HG02610 (cell line): ENCODE data around the gene RAB37.

Source experiments
- ATAC-seq: cut with Tn5 transposase; IDR thresholded peaks from one replicate; pipeline ENCODE4 v1.9.1; 2021; ENCODE audit warnings: mild to moderate bottlenecking, moderate library complexity; ENCODE audit not compliant: unreplicated experiment

RAB37 gene

DNA sequence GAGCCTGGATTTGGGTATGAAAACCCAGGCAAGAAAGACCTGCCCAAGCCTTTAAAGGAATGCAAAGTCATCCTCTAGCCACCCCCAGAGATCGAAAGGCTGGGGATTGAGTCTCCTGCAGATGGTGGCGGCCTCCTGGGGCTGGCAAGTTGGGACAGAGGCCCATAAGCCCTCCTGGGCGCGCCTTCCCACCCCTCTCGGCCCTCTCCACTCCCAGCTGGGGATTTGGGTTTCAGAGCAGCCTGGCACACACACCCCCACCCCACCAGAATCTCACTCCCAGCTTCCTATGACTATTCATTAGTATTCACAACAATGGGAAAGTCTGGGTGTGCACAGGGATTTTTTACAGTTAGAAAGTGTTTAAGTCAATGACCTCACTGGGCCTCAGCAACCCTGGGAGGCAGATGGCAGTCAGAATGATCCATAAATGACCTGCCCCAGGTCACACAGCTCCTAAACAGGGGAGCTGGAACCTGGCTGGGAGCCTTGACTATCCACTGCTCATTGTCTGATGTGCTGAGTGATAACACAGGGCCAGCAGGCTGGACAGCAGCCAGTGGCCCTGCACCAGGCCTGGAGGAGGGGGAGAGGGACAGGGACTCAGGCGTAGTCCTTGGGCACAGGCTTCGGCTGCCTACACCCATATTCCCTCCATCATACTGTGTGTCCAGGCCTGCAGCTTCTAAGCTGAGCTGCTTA lies 23.5 kb downstream of the RAB37 start:
- ATAC-seq: no peak

DNA sequence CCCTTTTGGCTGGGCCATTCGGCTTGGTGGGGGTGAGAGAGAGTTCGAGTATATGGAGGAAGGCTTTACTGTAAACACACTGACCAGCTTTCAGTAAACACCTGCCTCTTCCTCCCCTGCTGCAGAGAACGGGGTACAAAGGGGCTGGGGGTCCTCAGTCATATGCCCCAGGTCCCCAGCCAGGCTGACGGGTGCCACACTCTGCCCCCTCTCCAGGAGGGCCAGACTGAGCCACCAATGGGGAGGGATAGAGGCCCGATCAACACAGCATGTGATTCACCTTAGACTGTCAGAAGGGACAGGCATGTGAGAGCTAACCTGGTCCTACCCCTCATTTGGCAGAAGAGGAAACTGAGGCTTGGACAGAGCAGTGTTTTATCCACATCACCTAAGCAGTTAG lies 24.4 kb downstream of the RAB37 start:
- no peak for ATAC-seq

DNA sequence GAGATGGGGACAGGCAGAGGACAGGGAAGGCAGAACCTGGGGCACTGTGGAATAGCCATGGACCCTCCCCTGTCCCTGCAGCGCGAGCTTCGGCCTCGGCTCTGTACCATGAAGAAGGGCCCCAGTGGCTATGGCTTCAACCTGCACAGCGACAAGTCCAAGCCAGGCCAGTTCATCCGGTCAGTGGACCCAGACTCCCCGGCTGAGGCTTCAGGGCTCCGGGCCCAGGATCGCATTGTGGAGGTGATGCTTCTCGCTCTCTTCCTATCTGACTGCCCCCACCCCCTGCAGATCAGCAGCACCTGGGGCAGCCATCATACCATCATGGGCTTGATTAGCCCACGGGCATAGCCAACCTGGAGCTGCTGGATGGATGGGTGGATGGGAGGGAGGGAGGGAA lies 24.9 kb downstream of the RAB37 start:
- no peak for ATAC-seq

DNA sequence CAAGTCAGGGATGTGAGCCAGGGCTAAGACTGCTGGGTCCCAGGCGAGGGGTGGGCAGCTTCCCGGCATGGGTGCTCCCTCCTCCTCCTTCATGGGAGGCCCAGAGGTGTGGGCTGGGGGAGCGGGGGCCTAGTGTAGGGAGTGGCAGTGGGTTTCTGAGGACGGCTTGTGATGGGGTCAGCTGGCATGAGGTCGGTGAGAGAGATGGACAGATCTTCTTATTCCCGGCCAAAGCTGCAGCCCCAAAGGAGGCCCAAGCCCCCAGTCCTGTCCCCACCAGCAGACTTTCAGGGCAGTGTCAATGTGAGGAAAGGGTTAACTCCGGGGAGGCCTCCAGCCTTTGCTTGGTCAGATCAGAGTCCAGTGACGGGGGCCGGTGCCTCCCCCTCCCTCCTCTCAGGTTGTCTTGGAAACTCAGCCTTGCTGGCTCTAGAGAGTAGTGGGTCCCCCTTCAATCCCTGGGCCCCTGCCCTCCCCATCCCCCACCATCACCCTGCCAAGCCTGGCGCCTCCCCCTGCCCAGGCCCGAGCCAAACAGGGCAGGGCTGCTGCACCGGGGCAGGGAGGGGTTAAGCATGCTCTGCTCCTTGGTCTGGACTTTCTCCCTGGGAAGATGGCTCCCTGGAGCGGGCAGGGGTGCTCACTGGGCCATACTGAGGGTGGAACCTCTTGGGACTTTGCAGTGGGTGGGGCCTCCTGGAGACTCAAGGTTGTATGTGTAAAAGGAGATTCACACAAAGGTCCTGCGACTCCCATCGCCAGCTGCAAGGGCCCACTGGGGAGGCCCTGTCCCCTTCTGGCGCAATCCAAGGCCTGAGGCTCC lies 26.7 kb downstream of the RAB37 start:
- ATAC-seq: no peak

DNA sequence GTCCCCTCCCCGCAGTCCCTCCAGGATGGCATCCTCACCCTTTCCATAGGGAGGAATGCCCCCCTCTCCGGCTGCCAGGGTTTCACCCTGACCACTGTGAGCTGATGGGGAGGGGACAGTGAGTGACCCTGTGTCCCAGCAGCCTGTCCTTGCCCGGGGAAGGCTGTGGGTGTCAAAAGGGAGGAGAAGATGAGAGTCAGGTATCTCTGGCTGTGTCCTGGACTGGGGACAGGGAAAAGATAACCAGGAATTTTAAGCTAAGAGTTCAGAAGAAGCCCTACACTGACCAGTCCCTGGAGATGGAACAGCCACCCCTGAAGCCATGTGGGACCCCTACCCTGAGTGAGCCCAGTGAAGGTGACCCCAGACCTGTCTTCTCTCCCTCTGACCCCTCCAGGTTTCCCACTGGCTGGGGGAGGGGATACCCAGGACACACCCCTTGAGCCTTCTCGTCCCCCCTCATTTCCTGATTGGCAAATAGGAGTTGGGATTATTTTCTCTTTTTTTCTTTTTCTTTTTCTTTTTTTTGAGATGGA lies 27.8 kb downstream of the RAB37 start:
- no peak for ATAC-seq

DNA sequence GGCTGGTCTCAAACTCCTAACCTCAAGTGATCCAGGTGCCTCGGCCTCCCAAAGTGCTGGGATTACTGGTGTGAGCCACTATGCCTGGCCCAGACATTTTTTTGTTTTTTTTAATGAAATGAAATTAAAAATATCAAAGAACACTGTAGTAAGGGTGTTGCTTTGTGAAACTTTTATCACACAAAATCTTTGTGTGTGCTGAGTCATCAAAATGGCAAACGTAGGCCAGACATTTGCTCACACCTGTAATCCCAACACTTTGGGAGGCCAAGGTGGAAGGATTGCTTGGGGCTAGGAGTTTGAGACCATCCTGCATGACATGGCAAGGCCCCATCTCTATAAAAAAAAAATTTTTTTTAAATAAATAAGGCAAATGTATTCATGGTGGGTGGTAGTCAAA lies 29.4 kb downstream of the RAB37 start:
- ATAC-seq: no peak

DNA sequence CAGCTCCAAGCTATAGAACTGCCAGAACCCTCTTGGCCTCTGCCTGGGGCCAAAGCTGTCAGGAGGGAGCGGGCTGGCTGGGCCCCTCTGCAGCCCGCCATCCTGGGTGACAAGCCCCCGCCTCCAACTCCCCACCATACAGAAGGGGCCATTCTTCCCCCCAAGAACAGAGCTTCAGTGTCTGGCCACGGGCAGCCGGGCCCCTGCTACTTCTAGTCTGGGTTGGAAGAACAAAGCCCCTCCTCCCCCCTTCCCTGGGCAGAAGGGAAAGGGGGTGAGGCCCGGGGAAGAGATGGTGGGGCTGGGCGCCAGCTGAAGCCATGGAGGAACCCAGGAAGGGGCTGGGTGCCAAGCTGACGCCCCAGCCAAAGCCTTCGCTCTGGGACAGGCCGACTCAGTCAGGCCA lies 30.1 kb downstream of the RAB37 start:
- ATAC-seq: no peak

DNA sequence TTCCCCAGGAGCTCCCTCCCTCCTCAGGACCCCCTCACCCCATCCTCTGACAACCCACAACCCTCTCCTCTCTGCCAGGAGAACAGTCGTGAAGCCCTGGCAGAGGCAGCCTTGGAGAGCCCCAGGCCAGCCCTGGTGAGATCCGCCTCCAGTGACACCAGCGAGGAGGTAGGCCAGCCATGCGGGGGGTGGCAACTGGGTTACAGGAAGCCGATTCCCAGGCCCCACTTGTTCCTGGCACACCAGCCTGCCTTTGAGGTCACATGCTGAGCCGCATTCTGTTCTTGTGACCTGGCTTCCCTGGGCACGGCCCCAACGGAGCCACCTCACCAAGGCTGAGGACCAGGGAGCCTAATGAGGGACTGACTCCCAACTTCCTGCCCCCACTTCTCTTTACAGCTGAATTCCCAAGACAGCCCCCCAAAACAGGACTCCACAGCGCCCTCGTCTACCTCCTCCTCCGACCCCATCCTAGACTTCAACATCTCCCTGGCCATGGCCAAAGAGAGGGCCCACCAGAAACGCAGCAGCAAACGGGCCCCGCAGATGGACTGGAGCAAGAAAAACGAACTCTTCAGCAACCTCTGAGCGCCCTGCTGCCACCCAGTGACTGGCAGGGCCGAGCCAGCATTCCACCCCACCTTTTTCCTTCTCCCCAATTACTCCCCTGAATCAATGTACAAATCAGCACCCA lies 31.2 kb downstream of the RAB37 start:
- ATAC-seq: no peak

DNA sequence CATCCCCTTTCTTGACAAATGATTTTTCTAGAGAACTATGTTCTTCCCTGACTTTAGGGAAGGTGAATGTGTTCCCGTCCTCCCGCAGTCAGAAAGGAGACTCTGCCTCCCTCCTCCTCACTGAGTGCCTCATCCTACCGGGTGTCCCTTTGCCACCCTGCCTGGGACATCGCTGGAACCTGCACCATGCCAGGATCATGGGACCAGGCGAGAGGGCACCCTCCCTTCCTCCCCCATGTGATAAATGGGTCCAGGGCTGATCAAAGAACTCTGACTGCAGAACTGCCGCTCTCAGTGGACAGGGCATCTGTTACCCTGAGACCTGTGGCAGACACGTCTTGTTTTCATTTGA lies 31.7 kb downstream of the RAB37 start:
- ATAC-seq: no peak

DNA sequence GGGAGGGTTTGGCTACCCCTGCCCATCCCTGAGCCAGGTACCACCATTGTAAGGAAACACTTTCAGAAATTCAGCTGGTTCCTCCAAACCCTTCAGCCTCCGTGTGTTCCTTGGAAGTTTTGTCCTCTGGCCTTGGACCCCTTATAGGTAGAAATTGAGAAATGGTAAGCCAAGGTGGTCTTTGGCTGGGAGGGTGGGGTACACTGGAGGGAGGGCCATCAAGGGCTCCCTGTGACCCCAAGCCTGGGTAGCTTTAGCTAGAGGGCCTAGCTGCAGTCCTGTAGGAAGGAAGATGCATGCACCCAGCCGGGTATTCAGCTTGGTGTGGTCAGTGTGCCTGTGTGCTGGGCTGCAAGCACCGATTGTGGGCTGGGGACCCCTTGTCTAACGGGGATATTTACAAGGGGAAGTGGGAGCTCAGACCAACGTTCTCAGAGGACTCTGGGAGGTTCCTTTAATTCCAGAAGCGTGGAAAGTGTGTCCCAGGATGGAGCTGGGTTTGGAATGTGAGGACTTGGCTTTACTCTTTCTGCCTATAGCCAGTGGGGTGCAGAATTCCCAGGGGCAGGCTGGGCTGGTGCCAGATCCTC lies 32.3 kb downstream of the RAB37 start:
- no peak for ATAC-seq

DNA sequence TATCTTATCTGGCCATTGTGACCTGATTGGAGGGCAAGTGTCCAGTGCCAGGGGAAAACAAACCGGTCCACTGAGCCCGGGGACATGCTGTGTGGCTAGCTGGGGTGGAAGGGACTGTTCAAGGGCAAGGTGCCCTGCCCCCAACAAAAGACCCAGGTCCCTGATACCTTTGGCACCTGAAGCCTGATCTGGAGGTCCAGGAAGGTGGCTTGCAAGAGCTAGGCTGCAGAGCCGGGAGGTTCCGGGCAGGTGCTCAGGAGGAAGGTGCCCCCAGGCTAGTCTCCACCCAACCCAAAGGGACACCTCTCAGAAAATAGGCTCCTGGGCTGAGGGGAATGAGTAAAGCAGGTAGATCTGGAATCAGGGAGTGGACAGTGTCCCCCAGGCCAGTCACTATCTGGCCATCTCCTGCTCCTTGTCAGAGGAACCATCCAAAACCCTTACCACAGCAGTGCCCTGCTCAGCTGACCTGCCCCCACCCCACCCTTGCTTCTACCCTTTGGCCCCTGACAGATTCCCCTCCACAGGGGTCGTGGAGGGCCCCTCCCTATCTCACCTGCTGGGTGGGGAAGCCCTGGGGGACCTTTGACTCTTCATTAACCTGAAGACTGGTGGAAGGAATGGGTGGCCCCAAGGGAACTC lies 32.9 kb downstream of the RAB37 start:
- ATAC-seq: no peak

DNA sequence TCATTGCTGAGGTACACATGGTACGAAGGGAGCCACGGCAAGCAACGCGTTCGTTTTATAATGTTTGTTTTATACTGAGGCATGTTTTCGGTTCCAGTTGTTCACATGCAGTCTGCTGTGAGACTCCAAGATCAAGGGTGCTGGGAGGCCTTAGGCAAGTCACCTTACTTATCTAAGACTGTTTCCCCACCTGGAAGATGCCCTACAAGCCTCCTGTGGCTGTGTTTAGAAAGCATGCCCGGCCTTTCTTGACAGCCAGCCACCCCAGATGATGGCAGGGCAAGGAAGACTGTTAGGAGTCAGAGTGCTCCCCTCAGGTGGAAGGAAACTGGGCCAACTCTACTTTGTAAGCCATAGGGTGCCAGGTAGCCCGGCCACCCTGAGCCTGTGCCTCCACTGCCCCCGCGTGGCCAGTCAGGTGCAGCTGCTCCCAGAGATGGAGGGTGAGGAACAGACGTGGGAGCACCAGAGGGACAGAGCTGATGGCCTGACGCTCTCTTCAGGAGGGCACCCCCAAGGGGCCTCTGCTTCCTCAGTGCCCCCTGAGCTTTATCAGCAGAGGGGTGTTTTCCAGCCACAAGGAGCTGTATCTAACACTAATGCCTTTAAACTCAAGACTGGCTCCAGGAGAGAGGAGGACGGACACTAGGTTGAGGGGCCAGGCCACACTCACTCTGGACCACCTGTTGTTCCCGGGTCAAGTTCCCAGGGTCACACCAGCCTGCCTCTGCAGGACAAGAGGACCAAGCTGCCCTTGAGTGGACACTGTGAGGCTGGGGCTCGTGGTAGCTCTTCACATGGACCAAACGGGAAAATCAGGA lies 33.7 kb downstream of the RAB37 start:
- peak; percentile 50 for ATAC-seq

DNA sequence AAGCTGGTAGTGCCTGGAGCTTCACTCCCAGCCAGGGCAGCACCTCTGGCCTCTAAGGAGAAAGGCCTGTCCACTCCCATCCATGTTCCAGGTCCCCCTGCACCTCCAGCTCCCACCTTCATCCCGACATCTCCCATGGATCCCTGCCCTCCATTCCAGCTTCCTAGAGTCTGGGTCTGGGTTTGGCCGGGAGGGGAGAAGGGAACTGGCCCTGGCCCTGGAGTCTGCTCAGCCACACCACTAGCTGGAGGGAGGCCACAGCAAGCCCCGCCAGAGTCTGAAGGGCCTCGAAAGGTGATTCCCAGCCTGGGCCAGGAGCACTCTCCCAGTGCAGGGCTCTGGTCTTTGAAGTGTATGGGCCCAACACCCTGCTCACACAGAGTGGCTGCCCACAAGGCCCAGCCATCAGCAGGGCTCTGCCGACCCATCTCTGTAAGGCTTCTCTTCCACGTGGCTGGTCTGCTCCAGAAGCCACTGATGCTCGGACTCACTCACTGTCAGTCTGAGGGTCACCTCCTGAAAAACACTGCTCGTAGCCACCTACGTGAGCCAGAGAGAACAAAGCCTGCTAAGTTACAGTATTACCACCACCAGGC lies 34.4 kb downstream of the RAB37 start:
- no peak for ATAC-seq

DNA sequence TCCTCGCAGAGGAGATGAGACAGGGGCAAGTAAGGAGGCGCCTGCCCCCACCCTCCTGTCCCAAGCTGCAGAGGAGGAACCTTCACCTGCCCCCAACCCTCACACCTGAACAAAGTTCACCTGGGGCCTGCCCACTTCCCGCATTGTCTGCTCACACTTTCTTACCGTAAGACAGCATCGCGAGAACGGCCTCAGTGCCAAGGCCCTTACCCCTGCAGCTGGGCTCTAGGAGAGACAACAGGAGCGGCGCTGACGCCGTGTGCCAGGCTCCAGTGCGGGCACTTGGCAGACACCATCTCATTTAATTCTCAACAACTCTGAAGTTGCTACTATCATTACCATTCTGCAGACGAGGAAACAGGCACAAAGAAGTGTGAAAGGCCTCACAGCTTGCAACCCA lies 35.0 kb downstream of the RAB37 start:
- no peak for ATAC-seq

DNA sequence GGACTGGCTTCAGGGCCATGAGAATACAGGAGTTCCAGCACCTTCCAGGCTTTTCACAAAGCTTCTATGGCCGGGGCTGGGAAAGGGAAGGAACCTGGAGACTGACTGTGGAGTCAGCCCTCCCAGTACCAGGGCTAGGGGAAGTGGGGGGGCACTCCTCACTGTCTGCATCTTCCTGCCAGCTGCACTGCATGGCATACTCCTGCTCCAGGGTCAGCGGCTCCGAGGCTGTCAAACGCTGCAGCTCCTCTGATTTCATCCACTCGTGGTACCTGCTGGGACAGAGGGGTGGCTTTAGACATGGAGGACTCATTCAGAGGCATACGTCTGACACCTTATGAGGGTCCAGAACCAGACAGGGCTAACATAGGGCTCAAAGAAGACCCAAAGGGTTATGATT lies 36.4 kb downstream of the RAB37 start:
- no peak for ATAC-seq

DNA sequence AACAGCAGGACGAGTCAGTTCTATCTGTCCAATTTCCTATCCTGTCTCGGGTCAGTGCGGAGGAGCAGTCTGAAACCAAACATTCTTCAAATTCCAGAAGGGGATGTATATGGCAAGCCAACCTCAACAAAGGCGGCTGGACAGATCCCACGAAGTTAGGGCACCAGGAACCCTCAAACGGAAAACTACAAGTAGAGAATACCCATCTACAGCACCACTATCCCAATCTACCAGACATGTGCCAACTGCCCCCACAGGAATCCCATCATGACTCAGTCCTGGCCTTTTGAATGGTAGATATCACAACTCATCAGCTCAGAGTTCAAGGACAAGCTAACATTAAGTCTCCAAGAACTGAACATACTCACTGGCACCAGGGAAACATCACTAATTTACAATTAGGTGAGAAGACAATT lies 36.8 kb downstream of the RAB37 start:
- ATAC-seq: no peak

DNA sequence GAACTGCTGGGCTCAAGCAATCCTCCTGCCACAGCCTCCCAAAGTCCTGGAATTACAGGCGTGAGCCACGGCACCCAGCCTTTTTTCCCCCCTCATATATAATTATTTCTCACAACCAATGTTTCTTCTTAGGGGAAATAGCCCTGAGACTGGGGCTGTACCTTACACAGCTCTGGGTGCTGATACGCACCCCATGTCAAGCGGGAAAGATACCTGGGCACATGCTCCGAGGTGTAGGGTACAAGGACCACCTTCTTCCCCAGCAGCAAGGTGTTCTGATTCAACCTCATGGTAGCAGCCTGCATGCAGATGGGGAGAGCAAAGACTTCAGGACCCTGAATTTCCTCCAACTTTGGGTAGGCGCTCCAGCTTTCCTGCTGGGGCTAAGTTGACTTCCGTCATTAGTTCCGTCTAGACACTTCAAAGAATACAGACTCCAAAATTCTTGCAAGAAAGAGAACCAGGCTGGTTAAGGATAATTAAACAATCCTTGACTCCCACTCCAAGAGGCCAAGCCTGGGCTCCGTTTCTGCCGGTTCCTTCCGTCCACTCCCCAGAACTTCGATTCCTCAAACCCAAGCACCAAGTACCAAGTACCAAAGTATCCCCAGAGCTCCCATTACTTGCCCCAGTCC lies 38.5 kb downstream of the RAB37 start:
- ATAC-seq: peak; percentile 2

DNA sequence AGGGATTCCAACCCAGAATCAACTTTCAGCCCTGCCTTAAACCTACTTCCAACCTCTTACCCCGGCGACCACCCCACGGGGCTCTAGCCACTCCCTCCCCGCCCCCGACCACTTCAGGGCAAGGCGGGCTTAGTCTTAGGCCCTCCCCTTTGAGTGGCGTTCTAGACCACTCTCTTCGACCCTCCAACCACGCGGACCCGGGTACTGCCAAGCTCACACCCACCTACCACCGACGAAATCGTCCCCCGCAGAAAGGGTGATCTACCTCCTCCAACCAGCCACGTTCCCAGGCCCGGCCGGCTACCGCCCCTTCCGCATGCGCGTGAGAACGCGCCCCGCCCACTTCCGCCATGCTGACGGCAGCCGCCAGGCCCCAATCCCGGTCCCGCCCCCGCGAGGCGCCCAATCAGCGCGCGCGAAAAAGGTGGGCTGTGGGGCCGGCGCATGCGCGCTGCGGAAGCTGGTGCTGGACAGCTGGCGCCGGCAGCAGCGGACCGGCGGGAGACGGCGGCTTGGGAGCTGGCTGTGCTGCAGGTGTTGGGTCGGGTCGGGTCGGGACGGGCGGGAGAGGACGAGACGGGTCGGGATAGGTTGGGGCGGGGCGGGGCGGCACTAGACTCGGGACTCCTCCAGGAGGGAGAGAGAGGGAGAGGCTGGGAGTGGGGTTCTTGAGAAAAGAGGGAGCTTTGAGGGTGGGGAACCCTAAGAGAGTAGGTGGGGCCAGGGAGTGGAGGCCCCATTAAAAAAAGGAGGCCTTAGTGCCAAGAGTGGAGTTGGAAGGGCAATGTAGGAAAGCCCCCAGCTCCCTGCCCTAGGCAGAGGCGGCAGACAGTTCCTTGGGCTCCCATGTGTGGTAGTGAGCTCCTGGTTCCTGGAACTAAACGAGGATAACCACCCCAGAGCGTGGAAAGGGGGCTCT lies 39.2 kb downstream of the RAB37 start, which contains the start of gene NAT9:
Gene NAT9, minus strand, starts transcription at position 302 of the 919 bp plus-strand sequence. CDS start 647 bp downstream, outside the sequence.
- ATAC-seq: peak; percentile 68
